Panc1 (cell line): ENCODE results near the gene HMGA1.
"Not testable (repeated sequence)": the region's sequence is repeated elsewhere in the genome, so short reads cannot be mapped to it uniquely, and the experiment has no call there.

Experiments used
- CTCF ChIP-seq: fragments of 450-650 bp; IDR thresholded peaks from 2 replicates; pipeline ENCODE4 v1.5.1; 2017; ENCODE audit warnings: mild to moderate bottlenecking
- POLR2AphosphoS5 ChIP-seq: IDR thresholded peaks from 2 replicates; pipeline ENCODE4 v1.6.1; 2012; ENCODE audit warnings: mild to moderate bottlenecking, low read depth, low read length, moderate library complexity
- SIN3A ChIP-seq: IDR thresholded peaks from 2 replicates; pipeline ENCODE4 v1.6.1; 2012; ENCODE audit warnings: low read depth, mild to moderate bottlenecking, low read length, moderate library complexity, borderline replicate concordance; ENCODE audit not compliant: insufficient read depth
- TCF7L2 ChIP-seq: IDR thresholded peaks from 2 replicates; pipeline ENCODE4 v1.6.1; 2011; ENCODE audit warnings: mild to moderate bottlenecking, low read depth, low read length, inconsistent platforms
- TF ChIP-seq, protein P1 (sequence below), 2 experiments: IDR thresholded peaks; 2 replicates each; pipeline ENCODE4 v1.6.1; 2011 to 2012; ENCODE audit warnings: low read depth in 2 of 2, control low read depth in 1 of 2, low read length in 1 of 2, mild to moderate bottlenecking in 1 of 2, moderate library complexity in 1 of 2; ENCODE audit not compliant: insufficient read depth in 1 of 2

DNA sequence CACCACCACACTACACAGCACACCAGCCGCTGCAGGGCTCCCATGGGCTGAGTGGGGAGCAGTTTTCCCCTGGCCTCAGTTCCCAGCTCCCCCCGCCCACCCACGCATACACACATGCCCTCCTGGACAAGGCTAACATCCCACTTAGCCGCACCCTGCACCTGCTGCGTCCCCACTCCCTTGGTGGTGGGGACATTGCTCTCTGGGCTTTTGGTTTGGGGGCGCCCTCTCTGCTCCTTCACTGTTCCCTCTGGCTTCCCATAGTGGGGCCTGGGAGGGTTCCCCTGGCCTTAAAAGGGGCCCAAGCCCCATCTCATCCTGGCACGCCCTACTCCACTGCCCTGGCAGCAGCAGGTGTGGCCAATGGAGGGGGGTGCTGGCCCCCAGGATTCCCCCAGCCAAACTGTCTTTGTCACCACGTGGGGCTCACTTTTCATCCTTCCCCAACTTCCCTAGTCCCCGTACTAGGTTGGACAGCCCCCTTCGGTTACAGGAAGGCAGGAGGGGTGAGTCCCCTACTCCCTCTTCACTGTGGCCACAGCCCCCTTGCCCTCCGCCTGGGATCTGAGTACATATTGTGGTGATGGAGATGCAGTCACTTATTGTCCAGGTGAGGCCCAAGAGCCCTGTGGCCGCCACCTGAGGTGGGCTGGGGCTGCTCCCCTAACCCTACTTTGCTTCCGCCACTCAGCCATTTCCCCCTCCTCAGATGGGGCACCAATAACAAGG, 8.5 kb downstream of the HMGA1 start:
- not testable (repeated sequence) for TF ChIP-seq CTCF, SIN3A, POLR2AphosphoS5, TCF7L2
- TF ChIP-seq, protein P1, sequence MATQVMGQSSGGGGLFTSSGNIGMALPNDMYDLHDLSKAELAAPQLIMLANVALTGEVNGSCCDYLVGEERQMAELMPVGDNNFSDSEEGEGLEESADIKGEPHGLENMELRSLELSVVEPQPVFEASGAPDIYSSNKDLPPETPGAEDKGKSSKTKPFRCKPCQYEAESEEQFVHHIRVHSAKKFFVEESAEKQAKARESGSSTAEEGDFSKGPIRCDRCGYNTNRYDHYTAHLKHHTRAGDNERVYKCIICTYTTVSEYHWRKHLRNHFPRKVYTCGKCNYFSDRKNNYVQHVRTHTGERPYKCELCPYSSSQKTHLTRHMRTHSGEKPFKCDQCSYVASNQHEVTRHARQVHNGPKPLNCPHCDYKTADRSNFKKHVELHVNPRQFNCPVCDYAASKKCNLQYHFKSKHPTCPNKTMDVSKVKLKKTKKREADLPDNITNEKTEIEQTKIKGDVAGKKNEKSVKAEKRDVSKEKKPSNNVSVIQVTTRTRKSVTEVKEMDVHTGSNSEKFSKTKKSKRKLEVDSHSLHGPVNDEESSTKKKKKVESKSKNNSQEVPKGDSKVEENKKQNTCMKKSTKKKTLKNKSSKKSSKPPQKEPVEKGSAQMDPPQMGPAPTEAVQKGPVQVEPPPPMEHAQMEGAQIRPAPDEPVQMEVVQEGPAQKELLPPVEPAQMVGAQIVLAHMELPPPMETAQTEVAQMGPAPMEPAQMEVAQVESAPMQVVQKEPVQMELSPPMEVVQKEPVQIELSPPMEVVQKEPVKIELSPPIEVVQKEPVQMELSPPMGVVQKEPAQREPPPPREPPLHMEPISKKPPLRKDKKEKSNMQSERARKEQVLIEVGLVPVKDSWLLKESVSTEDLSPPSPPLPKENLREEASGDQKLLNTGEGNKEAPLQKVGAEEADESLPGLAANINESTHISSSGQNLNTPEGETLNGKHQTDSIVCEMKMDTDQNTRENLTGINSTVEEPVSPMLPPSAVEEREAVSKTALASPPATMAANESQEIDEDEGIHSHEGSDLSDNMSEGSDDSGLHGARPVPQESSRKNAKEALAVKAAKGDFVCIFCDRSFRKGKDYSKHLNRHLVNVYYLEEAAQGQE (IDR thresholded peaks at IDR 0.05; ENCODE audit: insufficient read depth in 1 of 2, low read depth in 2 of 2, low read length in 1 of 2) = not testable (repeated sequence)
